ENCODE measurements around the gene TMEM266.
A peak's percentile ranks its signal among the peaks of the same experiment; 100 is the strongest.

Gene TMEM266

GRCh38 chr15:76183930-76184649 lies 124.3 kb downstream of the TMEM266 start:
- no peak overlapping the region for H3K4me3 ChIP-seq (replicated peaks; ENCODE audit: low read depth, low read length)
- no peak for DNase-seq (ENCODE audit: extremely low read depth, low read depth)
- TF ChIP-seq CTCF (IDR thresholded peaks at IDR 0.05; ENCODE audit: low read depth, low read length, missing control alignments), result no peak

GRCh38 chr15:76184650-76185035 lies 124.9 kb downstream of the TMEM266 start:
- no peak overlapping the region for H3K4me3 ChIP-seq (replicated peaks; ENCODE audit: low read depth, low read length)
- no peak for TF ChIP-seq CTCF (IDR thresholded peaks at IDR 0.05; ENCODE audit: low read depth, low read length, missing control alignments)
- no peak for DNase-seq (ENCODE audit: extremely low read depth, low read depth)

GRCh38 chr15:76185716-76186115 lies 125.9 kb downstream of the TMEM266 start:
- peak; percentile 58 for TF ChIP-seq CTCF (IDR thresholded peaks at IDR 0.05; ENCODE audit: low read depth, low read length, missing control alignments)
- no peak for DNase-seq (ENCODE audit: extremely low read depth, low read depth)
- no peak overlapping the region for H3K4me3 ChIP-seq (replicated peaks; ENCODE audit: low read depth, low read length)

DNA sequence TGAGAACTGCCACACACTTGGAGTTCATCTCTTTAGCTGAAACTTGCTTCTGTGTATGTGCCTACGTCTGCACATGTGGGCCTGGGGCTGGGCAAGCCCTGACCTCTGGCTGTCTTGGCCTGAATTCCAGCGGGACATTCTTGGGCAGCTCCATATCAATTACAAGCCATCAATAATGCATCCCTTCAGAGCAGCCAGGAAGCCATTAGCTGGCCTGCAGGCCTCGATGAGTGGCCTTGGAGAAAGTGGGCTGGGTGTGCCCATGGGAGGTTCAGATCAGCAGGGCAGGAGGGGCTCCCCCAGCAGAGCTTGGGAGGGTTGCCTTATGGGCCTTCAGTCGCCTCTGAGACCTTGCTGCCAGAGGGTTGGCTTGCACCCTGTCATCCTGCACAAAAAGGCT lies 127.4 kb downstream of the TMEM266 start:
- H3K4me3 ChIP-seq (replicated peaks; ENCODE audit: low read depth, low read length), result no peak overlapping the region
- no peak for DNase-seq (ENCODE audit: extremely low read depth, low read depth)
- no peak for TF ChIP-seq CTCF (IDR thresholded peaks at IDR 0.05; ENCODE audit: low read depth, low read length, missing control alignments)

DNA sequence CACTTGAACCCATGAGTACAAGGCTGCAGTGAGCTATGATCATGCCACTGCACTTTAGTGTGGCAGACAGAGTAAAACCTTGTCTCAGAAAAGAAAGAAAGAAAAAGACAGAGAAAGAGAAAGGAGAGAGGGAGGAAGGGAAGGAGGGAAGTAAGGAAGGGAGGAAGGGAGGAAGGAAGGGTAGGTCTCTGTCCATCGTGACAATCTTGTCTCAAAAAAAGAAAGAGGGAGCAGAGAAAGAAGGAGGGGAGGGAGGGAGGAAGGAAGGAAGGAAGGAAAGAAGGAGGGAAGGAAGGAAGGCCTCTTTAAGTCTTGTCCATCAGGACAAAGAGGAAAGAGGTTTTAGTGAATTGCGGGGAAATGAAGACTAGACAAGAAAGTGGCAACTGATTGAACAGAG lies 129.3 kb downstream of the TMEM266 start:
- no peak for TF ChIP-seq CTCF (IDR thresholded peaks at IDR 0.05; ENCODE audit: low read depth, low read length, missing control alignments)
- DNase-seq (ENCODE audit: extremely low read depth, low read depth), result no peak
- H3K4me3 ChIP-seq (replicated peaks; ENCODE audit: low read depth, low read length), result no peak overlapping the region

- no peak for TF ChIP-seq CTCF (IDR thresholded peaks at IDR 0.05; ENCODE audit: low read depth, low read length, missing control alignments)
These were observed 130.3 kb downstream of the TMEM266 start for GRCh38 chr15:76190070-76190564.

More at GRCh38 chr15:76190070-76190564, 130.3 kb downstream of the TMEM266 start:
- DNase-seq (ENCODE audit: extremely low read depth, low read depth), result no peak
- no peak overlapping the region for H3K4me3 ChIP-seq (replicated peaks; ENCODE audit: low read depth, low read length)

All from HFF-Myc (cell line).